Non-pigmented ciliary epithelial cell (primary cell): ENCODE measurements around the gene CEACAM4.

Experiments used
- DNase-seq: peaks from one replicate; pipeline ENCODE4 v3.0.0-alpha.2; 2010; ENCODE audit warnings: low read depth

CEACAM4 gene

DNA sequence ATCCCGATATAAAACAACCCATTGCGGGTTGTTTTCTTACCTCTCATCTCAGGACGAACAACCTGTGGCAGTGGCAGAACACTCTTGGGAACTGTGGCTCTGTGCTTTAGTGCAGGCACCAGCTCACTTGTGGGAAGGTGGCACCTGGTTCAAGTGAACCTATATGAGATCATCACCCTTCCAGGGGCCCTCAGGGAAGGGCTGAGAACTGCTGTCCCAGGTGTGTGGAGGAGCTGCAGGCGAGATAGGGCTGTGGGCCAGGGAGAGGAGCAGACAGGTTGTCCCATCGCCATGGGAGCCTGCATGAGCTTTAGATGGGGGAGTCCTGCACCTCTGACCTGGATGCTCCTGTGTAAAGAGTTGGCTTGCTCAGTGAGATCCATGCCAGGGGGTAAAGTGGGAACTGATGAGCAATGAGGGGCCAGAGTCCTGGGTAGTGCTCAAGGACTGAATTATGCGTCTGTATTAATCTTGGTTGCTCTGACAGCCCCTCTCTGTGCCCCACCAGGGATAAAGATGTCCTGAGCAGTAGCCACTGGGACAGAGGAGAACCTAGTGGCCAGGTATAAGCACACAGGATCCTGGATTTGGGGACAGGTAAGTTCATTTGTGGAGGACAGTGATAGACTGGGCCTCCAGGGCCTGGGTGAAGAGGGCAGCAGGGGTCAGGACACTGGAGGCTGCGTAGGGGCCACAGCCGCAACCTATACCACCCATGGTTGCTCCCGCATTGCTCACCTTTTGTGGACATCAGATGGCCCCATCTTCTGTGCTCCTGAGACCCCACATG lies 8.7 kb downstream of the CEACAM4 start:
- DNase-seq: no peak

DNA sequence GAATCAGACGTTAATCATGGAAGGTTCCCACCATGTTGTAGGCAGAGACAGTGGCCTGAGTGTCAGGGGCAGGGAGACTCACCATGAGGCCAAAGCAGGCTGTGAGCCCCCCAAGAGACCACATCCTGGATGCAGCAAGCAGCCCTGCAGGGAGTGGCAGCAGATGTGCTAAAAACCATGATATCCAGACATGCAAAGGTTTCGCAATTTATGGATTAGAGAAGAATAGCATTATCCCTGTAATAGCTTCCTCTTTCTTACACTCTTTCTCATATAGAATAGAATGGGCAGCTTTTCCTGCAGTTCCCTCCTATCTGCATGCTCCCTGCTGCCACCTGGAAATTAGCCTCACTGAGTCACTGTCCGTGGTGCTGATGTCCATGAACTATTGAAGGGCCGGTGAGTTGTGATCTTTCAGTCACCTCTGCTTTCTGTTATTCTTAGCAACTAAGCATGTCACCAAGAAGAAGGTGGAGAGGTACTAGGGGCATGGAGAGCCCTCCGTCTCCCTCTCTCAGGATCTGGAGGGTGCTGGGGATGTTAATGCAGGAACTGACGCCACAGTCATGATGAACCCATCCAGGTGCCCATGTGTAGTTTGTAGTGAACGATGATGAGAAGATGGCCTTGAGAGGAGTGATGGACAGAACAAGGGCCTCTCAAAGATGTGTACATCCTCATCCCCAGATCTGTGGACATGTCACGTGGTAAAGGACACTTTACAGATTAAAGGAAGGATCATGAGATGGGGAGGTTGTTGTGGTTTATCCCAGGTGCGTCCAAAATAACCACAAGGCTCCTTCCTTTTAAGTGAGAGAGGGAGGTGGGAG lies 9.9 kb downstream of the CEACAM4 start:
- no peak for DNase-seq

DNA sequence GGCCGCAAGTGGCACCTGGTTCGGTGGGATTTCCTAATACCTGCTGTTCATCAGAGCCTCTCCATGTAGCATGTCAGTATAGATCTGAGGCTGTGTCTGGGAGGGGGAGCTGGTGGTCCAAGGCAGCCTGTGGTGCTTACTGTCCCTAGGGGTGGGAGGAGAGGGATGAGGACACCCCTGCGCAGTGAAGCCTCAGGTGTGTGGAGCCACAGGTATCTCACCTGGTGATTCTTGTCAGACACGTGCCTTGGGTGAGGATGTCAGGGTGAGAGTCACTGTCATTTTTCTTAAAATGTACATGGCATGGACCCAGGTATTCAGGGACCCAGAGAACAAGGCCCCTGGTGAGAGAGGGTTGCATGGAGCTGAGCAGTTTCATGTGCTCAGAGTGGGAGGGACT lies 11.7 kb downstream of the CEACAM4 start:
- no peak for DNase-seq

DNA sequence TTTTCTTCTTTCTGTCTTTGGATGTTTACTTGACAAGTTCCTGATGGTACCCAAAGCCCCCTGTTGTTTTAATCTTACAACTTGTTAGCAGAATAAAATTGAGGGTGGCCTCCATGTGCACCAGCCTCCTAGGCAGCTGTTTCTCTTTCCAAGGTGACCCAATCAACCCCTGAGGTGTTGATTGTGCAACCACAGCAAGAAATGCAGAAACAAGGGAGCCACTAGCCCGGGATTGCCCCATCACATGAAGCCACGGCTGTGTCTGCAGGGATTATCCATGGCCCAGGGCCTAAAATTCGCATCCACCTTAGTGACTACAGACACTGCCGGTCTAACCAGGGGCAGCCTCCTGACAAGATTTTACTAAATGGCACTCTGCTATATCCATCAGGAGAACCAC lies 14.4 kb downstream of the CEACAM4 start:
- DNase-seq: no peak

DNA sequence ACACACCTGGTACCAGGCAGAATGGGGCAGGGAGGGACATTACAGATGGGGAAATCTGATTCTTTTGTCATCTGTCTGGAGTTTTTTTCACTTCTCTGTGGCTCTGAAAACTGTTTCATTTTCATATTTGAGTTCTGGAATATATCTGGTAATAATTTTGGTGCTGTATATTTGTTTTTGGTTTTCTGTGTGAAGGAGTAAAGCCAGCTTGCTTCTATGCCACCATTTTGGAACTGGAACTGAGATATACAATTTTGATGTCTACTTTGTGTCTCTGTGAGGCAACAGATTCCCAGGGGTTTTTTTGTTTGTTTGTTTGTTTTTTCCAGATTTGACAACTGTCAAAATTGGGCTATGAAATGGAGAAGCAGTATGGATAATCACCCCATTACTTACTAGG lies 16.1 kb downstream of the CEACAM4 start:
- no peak for DNase-seq

DNA sequence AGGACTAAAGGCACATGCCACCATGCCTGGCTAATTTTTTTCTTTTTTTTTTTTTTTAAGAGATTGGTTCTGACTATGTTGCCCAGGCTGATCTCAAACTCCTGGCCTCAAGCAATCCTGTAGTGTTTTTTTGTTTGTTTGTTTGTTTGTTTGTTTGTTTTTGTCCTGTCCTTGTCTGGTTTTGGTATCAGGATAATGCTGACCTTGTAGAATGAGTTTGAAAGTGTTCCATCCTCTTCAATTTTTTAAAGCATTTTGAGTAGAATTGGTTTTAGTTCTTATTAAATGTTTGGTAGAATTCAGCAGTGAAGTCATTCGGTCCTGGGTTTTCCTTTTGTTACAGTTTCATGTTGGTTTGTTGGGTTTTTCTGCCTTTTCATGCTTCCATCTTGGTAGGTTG lies 19.2 kb downstream of the CEACAM4 start:
- no peak for DNase-seq

DNA sequence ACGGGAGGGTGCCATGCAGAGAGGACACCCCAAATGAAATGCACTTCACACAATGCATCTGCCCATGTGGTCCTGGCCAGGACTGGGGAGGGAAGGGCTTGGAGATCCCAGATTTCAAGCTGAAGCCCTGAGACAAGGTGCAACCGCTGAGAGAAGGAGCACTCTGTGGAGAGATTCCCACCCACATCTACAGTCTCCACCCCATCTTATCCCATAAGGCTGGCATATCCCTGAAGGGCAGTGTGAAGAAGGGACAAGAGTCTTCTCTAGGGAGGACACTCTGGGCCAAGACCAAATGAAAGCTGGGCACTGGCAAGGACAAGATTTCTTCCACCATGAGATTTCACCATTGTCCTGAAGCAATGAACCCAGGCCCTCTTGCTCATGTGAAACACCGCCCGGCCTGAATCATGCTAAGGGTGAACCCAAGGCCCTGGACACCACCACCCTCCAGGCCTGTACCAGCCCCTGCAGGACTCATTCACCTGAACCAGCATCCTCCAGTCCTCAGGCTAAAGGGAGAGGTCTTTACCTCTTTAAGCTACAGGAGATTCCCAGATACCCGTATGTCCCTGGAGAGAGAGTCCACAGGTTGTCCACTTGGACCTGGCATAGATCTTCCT lies 20.5 kb downstream of the CEACAM4 start:
- DNase-seq: no peak

DNA sequence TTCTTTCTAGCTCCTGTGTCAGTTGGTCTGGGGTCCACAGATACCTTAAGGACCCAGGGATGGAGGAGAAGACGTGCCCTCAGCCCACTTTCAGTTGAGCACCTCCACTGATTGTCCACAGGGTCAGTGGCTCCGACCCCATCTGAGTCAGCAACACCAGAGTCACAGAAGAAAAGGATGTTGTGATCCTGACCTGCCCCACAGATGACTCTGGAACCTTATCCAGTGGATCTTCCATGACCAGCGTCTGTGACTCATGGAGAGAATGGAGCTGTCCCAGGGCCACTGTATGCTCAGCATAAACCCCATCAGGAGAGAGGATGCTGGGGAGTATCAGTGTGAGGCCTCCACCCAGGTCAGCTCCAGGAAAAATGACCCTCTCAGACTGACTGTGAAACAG lies 22.0 kb downstream of the CEACAM4 start:
- DNase-seq: no peak

DNA sequence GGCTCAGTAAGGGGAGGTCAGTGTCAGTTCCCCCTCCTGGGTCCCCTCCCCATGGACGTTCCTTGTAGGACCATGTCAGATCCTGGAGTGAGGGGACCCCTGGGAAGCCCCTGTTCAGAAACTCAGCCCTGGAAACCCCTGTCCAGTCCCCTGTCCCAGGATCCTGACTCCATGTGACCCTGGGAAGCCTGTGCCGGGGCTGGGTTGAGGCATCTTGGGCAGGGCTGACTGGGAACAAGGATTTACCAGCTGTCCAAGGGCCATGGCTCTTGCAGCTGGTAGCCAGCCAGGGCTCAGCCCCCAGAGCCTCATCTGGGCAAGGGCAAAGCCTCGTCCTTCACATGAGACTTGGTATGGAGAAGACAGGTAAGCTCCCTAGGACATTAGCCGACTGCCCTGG lies 25.1 kb downstream of the CEACAM4 start:
- DNase-seq: no peak

DNA sequence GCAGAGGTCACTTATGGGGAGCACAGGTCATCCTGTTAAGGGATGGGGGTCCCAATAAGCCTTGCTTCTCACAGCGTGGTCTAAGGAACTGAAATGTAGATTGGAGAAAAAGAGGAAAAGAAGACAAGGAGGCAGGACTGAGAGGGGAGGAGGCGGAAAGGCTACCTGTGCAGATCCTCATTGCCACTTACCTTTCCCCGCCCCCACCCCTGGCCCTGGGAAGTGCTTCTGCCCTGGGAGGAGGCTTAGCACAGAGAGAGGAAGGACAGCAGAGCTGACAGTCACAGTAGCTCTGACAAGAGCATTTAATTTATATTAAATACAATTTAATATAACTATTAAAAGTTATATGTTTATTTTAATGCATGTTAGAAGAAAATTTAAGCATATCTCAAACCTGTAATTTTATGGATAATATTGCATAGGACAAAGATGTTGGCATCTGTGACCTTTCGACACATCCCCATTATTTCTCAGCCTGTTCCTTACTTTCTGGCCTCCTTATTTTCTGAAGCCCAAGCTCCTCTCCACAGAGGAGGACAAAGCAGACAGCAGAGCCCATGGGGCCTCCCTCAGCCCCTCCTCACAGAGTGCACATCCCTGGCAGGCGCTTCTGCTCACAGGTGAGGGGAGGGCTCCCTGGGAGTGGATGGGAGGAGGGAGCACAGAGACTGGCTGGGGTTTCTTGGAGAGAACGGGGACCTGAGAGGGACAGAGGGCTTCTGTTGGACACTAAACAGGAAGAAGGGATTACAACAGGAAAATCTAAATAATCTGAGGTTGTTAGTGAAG lies 27.5 kb downstream of the CEACAM4 start:
- no peak for DNase-seq

DNA sequence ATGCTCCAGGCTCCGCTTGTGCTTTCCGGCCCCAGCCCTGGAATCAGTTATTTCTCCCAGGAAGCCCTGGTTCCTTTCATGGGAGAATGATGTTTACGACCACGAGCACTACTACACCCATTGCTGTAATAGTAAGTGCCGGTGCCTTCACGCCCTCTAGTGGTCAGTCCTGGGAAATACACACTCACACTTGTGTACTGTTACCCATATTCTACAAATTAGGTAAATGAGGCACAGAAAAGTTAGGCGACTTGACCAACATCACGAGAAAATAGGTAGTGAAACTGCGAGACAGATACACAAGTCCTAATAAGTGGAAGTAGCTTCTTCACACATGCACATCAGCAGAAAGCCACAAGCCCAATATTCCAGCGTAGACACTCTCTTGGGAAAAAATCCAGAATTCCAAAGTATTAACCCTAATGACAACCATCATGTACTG lies 29.3 kb downstream of the CEACAM4 start:
- DNase-seq: peak; percentile 24

DNA sequence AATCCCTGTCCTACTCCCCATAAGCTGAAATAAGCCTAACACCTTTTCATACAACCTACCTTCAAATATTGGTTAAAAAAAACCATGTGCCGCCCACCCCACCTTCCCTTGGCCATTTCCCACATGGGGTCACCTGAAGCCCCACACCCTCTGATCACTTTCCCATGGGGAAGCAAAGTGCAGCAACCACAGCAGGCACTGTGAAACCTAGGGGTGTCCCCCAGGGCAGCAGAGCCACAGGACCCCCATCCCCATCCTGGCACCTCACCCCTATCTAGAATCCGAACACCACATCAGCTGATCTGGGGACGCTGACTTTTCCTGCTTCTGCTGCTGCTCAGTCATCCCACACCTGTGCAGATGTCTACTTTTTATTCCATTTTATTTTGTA lies 31.0 kb downstream of the CEACAM4 start:
- DNase-seq: no peak

DNA sequence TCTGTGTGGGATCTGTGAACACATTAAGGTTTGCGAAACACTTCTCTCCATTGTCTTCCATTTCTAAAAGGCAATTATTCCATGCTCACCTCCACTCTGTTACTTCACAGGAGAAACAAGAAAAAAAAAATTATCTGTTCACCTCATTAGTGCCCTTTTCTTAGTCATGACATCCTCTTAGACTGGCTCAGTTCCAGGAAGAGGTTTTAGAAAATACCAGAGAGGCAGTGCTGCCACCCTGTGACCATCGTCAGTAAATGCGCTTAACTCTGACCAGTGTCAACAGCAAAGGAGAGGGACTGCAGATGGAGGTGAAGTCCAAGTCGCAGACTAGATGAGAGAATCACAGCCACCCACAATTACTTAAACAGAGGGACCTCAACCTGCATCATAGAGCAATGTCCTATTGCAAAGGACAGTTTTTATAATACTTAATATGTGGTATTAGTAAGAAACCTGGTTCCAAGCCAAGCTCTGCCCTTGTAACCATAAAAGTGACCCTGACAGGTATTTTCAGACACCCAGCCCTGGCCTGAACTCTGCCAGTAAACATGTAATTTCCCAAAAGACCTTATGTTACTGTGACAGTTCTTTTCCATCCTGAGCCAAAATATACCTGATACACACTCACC lies 31.5 kb downstream of the CEACAM4 start:
- peak; percentile 53 for DNase-seq

DNA sequence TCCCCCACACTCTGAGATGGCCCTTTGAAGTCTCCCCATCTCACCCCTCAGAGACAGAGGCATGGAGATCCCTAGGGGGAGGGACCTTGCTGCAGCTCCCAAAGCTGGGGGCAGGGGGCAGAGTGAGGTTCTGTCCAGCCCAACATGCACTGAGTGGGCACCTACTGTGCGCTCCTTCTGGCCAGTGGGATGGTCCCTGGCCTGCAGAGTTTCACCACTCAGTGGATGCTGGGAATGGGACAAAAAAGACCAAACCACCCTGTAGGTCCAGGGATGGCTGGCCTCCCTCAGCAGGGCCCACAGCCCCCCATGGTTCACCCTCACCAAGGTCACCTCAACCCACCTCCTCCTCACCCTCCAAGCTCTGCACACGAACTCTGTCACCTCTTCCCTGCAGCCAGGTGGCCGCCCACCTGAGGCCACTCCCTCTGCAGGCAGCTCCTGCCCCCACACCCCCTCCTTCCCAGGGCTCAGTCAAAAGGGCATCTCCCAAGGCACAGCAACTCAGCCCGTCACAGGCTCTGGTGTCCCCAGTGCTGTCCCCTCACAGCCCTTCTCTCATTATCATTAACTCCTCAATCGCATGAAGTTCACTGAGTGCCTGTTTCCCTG lies 34.8 kb downstream of the CEACAM4 start:
- no peak for DNase-seq

DNA sequence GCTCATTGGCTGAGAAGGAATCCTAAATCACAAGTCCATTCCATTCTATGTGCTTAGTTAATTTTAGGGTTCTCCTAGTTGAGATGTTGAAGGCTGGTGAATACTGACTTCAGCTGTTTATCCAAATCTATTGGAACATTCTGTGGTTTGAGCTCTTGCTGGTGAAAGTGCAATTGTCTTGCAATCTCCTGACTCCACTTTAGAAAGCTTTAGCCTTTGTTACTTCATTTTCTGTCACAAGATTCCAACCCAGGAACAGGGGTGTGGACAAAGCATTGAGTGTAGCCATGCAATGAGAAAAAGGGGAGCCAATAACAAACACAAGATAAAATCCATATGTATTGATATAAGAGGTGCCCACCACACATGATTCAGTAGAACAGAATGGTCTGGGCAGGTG lies 35.9 kb downstream of the CEACAM4 start:
- no peak for DNase-seq

DNA sequence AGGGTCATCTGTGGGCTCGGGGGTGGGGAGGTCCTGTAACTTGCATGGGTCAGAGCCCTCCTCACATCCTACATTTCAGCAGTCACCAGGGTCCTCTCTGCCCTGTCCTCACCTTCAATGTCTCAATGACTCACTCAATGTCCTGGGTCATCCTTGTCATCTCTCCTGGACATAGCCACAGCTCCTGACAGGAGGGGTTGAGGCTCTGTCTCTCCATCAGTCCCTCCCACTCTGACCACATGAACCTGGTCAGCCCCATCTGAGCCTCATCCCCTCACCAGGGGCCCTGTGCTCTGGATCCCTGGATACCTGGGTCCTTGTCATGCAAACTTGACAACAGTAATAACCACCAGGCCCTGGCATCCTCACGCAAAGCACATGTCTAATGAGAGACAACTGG lies 37.5 kb downstream of the CEACAM4 start:
- no peak for DNase-seq

DNA sequence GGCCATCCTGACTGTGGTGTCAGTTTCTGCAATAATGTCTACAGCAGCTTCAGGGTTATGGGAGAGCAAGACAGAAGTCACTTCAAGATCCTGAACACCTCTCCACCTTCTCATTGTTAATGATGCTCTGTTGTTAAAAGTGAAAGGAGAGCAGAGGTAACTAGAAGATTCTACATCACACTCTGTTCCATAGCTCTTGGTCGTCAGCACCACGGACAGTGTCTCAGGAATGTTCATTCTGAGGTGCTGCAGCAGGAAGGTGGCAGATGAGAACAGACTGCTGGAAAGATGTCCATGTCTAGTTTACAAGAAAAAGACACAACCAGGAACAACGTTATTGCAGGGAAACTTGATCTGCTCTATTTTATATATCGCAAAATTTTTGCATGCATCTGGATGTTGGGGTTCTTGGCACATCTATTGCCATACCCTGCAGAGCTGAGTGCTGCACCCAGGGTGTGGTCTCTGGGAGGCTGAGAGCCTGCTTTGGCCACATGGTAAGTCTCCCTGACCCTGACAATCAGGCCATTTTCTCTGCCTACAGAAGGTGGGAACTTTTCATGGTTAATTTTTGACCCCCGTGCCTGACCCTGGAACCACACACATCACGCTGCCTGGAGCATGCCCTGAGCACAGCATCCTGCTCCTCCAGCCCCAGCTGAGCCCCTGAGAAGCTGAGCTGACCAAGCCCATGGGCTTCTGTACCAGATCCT lies 38.2 kb downstream of the CEACAM4 start:
- no peak for DNase-seq

DNA sequence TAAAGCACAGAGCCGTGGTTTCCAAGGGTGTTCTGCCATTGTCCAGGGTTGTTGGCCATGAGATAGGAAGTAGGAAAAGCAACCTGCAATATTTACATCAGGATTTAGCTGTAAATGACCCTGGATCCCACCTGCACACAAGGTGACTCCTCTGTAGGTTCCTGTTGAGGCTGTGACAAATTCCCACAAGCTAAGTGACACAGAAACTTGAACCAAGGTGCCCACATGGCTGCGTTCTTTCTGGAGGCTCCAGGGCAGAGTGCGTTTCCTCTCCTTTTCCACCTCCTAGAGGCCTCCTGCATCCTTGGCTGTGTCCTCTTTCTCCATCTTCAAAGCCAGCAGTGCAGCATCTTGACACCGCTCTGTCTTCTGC lies 39.0 kb downstream of the CEACAM4 start:
- DNase-seq: no peak

DNA sequence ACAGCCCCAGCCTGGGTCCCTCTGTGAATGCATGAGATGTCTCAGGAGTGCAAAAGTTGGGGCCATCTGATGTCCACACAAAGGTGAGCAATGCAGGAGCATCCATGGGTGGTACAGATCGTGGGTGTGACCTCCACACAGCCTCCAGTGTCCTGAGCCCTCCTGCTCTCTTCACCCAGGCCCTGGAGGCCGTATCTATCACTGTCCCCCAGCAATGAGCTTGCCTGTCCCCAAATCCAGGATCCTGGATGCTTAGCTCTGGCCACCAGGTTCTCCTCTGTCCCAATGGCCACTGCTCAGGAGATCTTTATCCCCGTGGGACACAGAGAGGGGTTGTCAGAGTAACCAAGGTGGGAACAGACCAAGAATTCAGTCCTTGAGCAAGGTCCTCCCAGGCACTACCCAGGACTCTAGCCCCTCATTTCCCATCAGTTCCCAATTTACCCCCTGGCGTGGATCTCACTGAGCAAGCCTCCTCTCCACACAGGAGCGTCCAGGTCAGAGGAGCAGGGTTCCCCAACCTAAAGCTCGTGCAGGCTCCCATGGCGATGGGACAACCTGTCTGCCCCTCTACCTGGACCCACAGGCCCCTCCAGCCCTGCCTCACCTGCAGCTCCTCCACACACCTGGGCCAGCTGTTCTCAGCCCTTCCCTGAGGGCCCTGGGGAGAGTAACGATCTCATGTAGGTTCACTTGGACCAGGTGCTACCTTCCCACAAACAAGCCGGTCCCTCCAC lies 39.6 kb downstream of the CEACAM4 start:
- DNase-seq: no peak

DNA sequence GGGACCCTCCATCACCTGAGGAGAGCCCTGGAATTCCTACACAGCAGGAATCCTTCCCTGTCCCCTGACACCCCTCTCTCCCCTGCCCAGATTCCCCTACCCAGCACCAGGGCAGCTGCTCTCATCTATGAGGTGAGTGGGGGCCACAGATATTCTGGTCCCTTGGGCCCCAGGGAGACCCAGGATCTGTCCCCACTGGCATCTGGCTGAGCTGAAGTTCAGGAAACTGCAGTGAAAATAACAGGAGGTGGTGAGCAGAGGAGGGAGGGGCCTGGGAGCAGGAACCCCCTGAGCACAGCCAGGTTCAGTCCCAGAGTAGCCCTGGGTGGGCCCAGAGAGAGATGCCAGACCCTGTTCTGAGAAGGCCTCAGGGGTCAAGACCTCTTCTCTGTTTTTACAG lies 40.8 kb downstream of the CEACAM4 start:
- no peak for DNase-seq
